OCI-LY7 (cell line): Measurements from ENCODE around the gene TMEM255B. TPM values are rescaled to one million over a fixed set of nuclear protein-coding genes. Genes with fewer than 3 reads are reported as not detected.

ENCODE experiments used
- BruUV-seq: library from RNA; stranded (reverse); fragments of 400-500 nt; replicated peaks from 2 replicates; lab custom pipeline; 2021; lab: Mats Ljungman, UMichigan
- CTCF ChIA-PET: fragments of 300-600 bp; sonication (Branson Sonifier 250); formaldehyde crosslinking; loops from one replicate; lab custom pipeline; 2022; ENCODE audit warnings: antibody characterized with exemption; ENCODE audit not compliant: unreplicated experiment; lab: Charles Lee
- POLR2A ChIA-PET: fragments of 300-600 bp; sonication (Branson Sonifier 250); formaldehyde crosslinking; loops from one replicate; lab custom pipeline; 2022; ENCODE audit warnings: antibody characterized with exemption; lab: Charles Lee
- DNase-seq: peaks from one replicate; pipeline ENCODE4 v3.0.0-alpha.2; 2015; ENCODE audit warnings: low spot score
- H2AFZ ChIP-seq: fragments of 200-600 bp; sonication (generic), shearing (Covaris generic); 2 replicates; pipeline ENCODE4 v1.6.1; 2014; ENCODE audit warnings: mild to moderate bottlenecking, antibody characterized with exemption, low read length, moderate library complexity
- H3K27ac ChIP-seq: fragments of 200-600 bp; sonication (generic); 2 replicates; pipeline ENCODE4 v1.5.1; 2014; ENCODE audit warnings: mixed run types, low read depth, mild to moderate bottlenecking, moderate library complexity, low read length, inconsistent platforms; ENCODE audit not compliant: poor library complexity, severe bottlenecking
- H3K36me3 ChIP-seq: fragments of 200-600 bp; sonication (generic); 2 replicates; pipeline ENCODE4 v1.6.1; 2014; ENCODE audit warnings: mild to moderate bottlenecking, antibody characterized with exemption, low read length, moderate library complexity, mixed read lengths; ENCODE audit not compliant: insufficient read depth
- H3K4me1 ChIP-seq: fragments of 200-600 bp; sonication (generic); 2 replicates; pipeline ENCODE4 v1.5.1; 2014; ENCODE audit warnings: mild to moderate bottlenecking, low read length; ENCODE audit not compliant: insufficient read depth, poor library complexity, severe bottlenecking
- H3K4me2 ChIP-seq: fragments of 200-600 bp; sonication (generic); 2 replicates; pipeline ENCODE4 v1.6.1; 2014; ENCODE audit warnings: mild to moderate bottlenecking, low read length
- H3K4me3 ChIP-seq: fragments of 200-600 bp; sonication (generic); 2 replicates; pipeline ENCODE4 v1.5.1; 2014; ENCODE audit warnings: mild to moderate bottlenecking, low read depth, low read length; ENCODE audit not compliant: poor library complexity, severe bottlenecking
- H3K79me2 ChIP-seq: fragments of 200-600 bp; sonication (generic); 2 replicates; pipeline ENCODE4 v1.6.1; 2016; ENCODE audit warnings: low read depth, mild to moderate bottlenecking, low read length, moderate library complexity, mixed read lengths; ENCODE audit not compliant: insufficient read depth
- H3K9me2 ChIP-seq: fragments of 200-600 bp; sonication (generic); 2 replicates; pipeline ENCODE4 v1.6.1; 2016; ENCODE audit warnings: mild to moderate bottlenecking, low read length, mixed read lengths; ENCODE audit not compliant: insufficient read depth
- H3K9me3 ChIP-seq: fragments of 200-600 bp; sonication (generic); 2 replicates; pipeline ENCODE4 v1.6.1; 2014; ENCODE audit warnings: mild to moderate bottlenecking, mixed run types, low read length, mixed read lengths
- H4K20me1 ChIP-seq: fragments of 200-600 bp; sonication (generic); 2 replicates; pipeline ENCODE4 v1.6.1; 2014; ENCODE audit warnings: mild to moderate bottlenecking, antibody characterized with exemption, low read length, moderate library complexity, mixed read lengths; ENCODE audit not compliant: insufficient read depth
- CTCF ChIP-seq: fragments of 200-600 bp; sonication (generic); conservative IDR thresholded peaks from 2 replicates; pipeline ENCODE4 v1.5.1; 2014; ENCODE audit warnings: mild to moderate bottlenecking, antibody characterized with exemption, low read length, moderate library complexity, mixed read lengths
- EZH2phosphoT487 ChIP-seq: fragments of 200-600 bp; sonication (generic); IDR thresholded peaks from 2 replicates; pipeline ENCODE4 v1.6.1; 2018; ENCODE audit warnings: low read depth, borderline replicate concordance, mild to moderate bottlenecking, mixed run types, antibody characterized with exemption, low read length, moderate library complexity, mixed read lengths
- intact Hi-C: fragments of 100-400 bp; cut with micrococcal nuclease; formaldehyde crosslinking; loops from one replicate; pipeline ENCODE4 v1.10.0; 2022; ENCODE audit not compliant: unreplicated experiment
- total RNA-seq, 2 experiments: library from RNA; depleted of rRNA in 1 of 2; stranded (reverse); fragments of >200 nt in 1 of 2; shearing (Covaris generic) in 1 of 2; gene quantifications; 2 replicates each; pipeline ENCODE4 v1.2.3, GENCODE V29; 2014 to 2022

TMEM255B gene
- total RNA-seq, 2 experiments from 2014 or later: 2.6 to 6.8 TPM

- no peak for TF ChIP-seq EZH2phosphoT487
- no peak for TF ChIP-seq CTCF
- Histone ChIP-seq H3K79me2 (no peaks in the 10 kb centered on the region), H3K4me1 (no peaks in the 10 kb centered on the region), H2AFZ (no peak overlapping the region), H4K20me1 (no peaks in the 10 kb centered on the region), H3K27ac (no peak overlapping the region), H3K36me3 (no peaks in the 10 kb centered on the region), H3K4me3 (no peak overlapping the region), H3K4me2 (no peak overlapping the region), H3K9me3 (no peaks in the 10 kb centered on the region), H3K9me2 (no peaks in the 10 kb centered on the region)
- CTCF ChIA-PET: no interaction called here
- no peak for DNase-seq
- BruUV-seq: no TSS peak
- intact Hi-C loops: no loop called here
- POLR2A ChIA-PET: interaction anchor here (0.6 kb wide), 1 partner anchor 569 kb away, joined by 5 read pairs; no protein-coding TSS in a partner anchor
These were observed 11.4 kb downstream of the TMEM255B start for GRCh38 chr13:113770441-113770840.

DNA sequence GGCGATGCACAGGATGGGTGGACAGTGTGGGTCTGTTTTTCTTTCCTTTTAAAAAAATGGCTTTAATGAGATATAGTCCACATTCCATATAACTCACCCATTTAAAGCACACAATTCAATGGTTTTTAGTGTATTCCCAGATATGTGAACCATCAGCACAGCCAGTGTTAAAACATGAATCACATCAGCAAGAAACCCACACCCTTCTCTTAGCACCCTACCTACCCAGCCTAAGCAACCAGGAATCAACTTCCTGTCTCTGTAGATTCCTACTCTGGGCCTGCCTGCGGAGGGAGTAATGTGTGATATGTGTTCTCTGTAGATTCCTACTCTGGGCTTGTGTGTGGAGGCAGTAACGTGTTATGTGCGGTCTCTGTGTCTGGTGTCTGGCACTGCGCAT lies 11.9 kb downstream of the TMEM255B start:
- H3K4me3 ChIP-seq: no peak overlapping the region
- intact Hi-C loops: no loop called here
- H3K79me2 ChIP-seq: no peaks in the 10 kb centered on the region
- H3K27ac ChIP-seq: no peak overlapping the region
- no peak for DNase-seq
- BruUV-seq: no TSS peak
- no peaks in the 10 kb centered on the region for H3K4me1 ChIP-seq
- ChIA-PET CTCF (no interaction called here), POLR2A (interaction anchor here (0.6 kb wide), 1 partner anchor 569 kb away, joined by 5 read pairs; no protein-coding TSS in a partner anchor)
- no peaks in the 10 kb centered on the region for H3K9me2 ChIP-seq
- no peaks in the 10 kb centered on the region for H3K36me3 ChIP-seq
- H4K20me1 ChIP-seq: no peaks in the 10 kb centered on the region
- TF ChIP-seq CTCF (no peak), EZH2phosphoT487 (no peak)
- H3K4me2 ChIP-seq: no peak overlapping the region
- no peaks in the 10 kb centered on the region for H3K9me3 ChIP-seq
- H2AFZ ChIP-seq: no peak overlapping the region

- no TSS peak for BruUV-seq
- Histone ChIP-seq H3K9me2 (no peaks in the 10 kb centered on the region), H3K27ac (no peak overlapping the region), H3K4me3 (no peak overlapping the region), H2AFZ (no peak overlapping the region), H3K9me3 (no peaks in the 10 kb centered on the region), H3K4me1 (no peaks in the 10 kb centered on the region), H4K20me1 (no peaks in the 10 kb centered on the region), H3K4me2 (no peak overlapping the region), H3K36me3 (no peaks in the 10 kb centered on the region), H3K79me2 (no peaks in the 10 kb centered on the region)
- DNase-seq: no peak
- ChIA-PET POLR2A (no interaction called here), CTCF (no interaction called here)
- intact Hi-C loops: no loop called here
- TF ChIP-seq CTCF (no peak), EZH2phosphoT487 (no peak)
These were observed 12.8 kb downstream of the TMEM255B start for GRCh38 chr13:113771709-113772331.
